Endodermal cell (in vitro differentiated cells): ENCODE results near the gene SOX6. TPM values are rescaled to one million over a fixed set of nuclear protein-coding genes. Genes with fewer than 3 reads are reported as not detected.

Experiments
- DNase-seq: peaks from one replicate; pipeline ENCODE4 v3.0.0-alpha.2; 2017
- H3K27ac ChIP-seq: 2 replicates; pipeline ENCODE4 v1.5.1; 2013; ENCODE audit warnings: mild to moderate bottlenecking, low read depth, low read length, moderate library complexity
- H3K27me3 ChIP-seq: 2 replicates; pipeline ENCODE4 v1.6.1; 2013; ENCODE audit warnings: mild to moderate bottlenecking, low read length, moderate library complexity; ENCODE audit not compliant: insufficient read depth, control insufficient read depth, poor library complexity, severe bottlenecking
- H3K36me3 ChIP-seq: 2 replicates; pipeline ENCODE4 v1.7.0; 2013; ENCODE audit warnings: mild to moderate bottlenecking, low read length, moderate library complexity; ENCODE audit not compliant: control insufficient read depth, insufficient read depth
- H3K4me1 ChIP-seq: one replicate; pipeline ENCODE4 v1.7.0; 2013; ENCODE audit warnings: low read length; ENCODE audit not compliant: control insufficient read depth, insufficient read depth
- H3K4me3 ChIP-seq: 2 replicates; pipeline ENCODE4 v1.5.1; 2013; ENCODE audit warnings: mild to moderate bottlenecking, low read length, moderate library complexity
- H3K9ac ChIP-seq: 2 replicates; pipeline ENCODE4 v1.6.1; 2013; ENCODE audit warnings: mild to moderate bottlenecking, low read length, moderate library complexity; ENCODE audit not compliant: poor library complexity, severe bottlenecking; ENCODE audit errors: extremely low read depth
- H3K9me3 ChIP-seq: 2 replicates; pipeline ENCODE4 v1.6.1; 2013; ENCODE audit warnings: mild to moderate bottlenecking, low read length, moderate library complexity; ENCODE audit not compliant: control insufficient read depth
- H3K27ac Mint-ChIP-seq: 2 replicates; pipeline ENCODE4 v1.8.0; 2020; ENCODE audit warnings: mixed read lengths
- H3K27me3 Mint-ChIP-seq: 2 replicates; pipeline ENCODE4 v1.8.0; 2021; ENCODE audit warnings: mild to moderate bottlenecking, mixed read lengths; ENCODE audit not compliant: insufficient read depth
- H3K36me3 Mint-ChIP-seq: 2 replicates; pipeline ENCODE4 v1.8.0; 2020; ENCODE audit warnings: low read depth, mixed read lengths
- H3K4me1 Mint-ChIP-seq: 2 replicates; pipeline ENCODE4 v1.8.0; 2020; ENCODE audit warnings: mixed read lengths
- H3K4me3 Mint-ChIP-seq: 2 replicates; pipeline ENCODE4 v1.8.0; 2020; ENCODE audit warnings: mild to moderate bottlenecking, moderate library complexity, mixed read lengths
- H3K9me3 Mint-ChIP-seq: 2 replicates; pipeline ENCODE4 v1.8.0; 2020; ENCODE audit warnings: mild to moderate bottlenecking, mixed read lengths
- CTCF ChIP-seq: fragments of 200-600 bp; sonication (generic); conservative IDR thresholded peaks from 2 replicates; pipeline ENCODE4 v1.5.0; 2021; ENCODE audit warnings: antibody characterized with exemption, mild to moderate bottlenecking
- WGBS, 2 experiments: methylation state at CpG; one replicate each; pipeline versions ENCODE4 v1.1.5 to v1.1.7; 2013; ENCODE audit warnings: missing lambda C conversion rate in 2 of 2, mixed read lengths in 1 of 2; ENCODE audit not compliant: insufficient coverage in 1 of 2, insufficient read length in 1 of 2; 5-methylcytosine and 5-hydroxymethylcytosine counted together
- total RNA-seq, 2 donors: library from RNA; stranded (reverse); fragmentation: NEBNext Ultra II Directional in 1 of 2; extraction: Animal tissue kit (Norgen Biotek cat#: 25700) in 1 of 2; gene quantifications; 2 replicates in 1 of 2; 3 replicates in 1 of 2; pipeline ENCODE4 v1.2.1, GENCODE V29; 2021

Gene SOX6
- total RNA-seq, 2 donors from 2014 or later, result 0.13 to 0.20 TPM

GRCh38 chr11:16097543-16097942, 258.8 kb downstream of the SOX6 start:
- no peaks in the 10 kb centered on the region for H3K4me1 ChIP-seq
- no peaks in the 10 kb centered on the region for H3K9me3 ChIP-seq
- Mint-ChIP-seq H3K9me3 (peaks cover 2% of the 10 kb centered on the region), H3K36me3 (no peaks in the 10 kb centered on the region), H3K4me3 (no peak overlapping the region), H3K27ac (no peak overlapping the region), H3K27me3 (no peaks in the 10 kb centered on the region), H3K4me1 (peaks cover 7% of the 10 kb centered on the region)
- H3K9ac ChIP-seq, result no peak overlapping the region
- no peak for DNase-seq
- H3K27ac ChIP-seq, result no peak overlapping the region
- no peaks in the 10 kb centered on the region for H3K27me3 ChIP-seq
- no peaks in the 10 kb centered on the region for H3K36me3 ChIP-seq
- TF ChIP-seq CTCF, result no peak
- WGBS, 2 experiments, result 91% methylated on average over 2 of the region's 2 CpGs; no CpG with 5 or more reads in 1 of the 2 experiments
- H3K4me3 ChIP-seq, result no peak overlapping the region

DNA sequence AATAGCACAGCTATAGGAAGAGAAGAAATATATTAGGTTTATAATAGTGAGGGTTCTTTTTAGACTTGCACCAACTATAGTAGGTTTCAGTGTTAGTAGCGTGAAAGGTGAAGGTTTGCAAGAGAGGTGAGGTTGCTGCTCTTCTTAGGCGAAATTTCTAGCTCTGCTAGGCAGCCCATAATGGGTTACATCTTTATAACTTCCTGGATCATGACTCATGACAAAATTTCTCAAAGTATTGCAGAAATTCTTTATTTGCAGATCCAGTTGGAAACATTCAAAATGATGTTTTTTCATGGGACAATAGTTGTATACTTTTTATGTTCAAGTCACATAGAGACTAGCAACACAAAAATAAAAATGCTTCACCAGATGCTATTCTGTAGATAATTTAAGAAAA, 260.0 kb downstream of the SOX6 start:
- no peak for DNase-seq
- Histone ChIP-seq H3K4me1 (no peaks in the 10 kb centered on the region), H3K27ac (no peak overlapping the region), H3K9me3 (no peaks in the 10 kb centered on the region), H3K36me3 (no peaks in the 10 kb centered on the region), H3K4me3 (no peak overlapping the region), H3K27me3 (no peaks in the 10 kb centered on the region), H3K9ac (no peak overlapping the region)
- Mint-ChIP-seq H3K36me3 (no peaks in the 10 kb centered on the region), H3K4me1 (peaks cover 7% of the 10 kb centered on the region), H3K27ac (no peak overlapping the region), H3K4me3 (no peak overlapping the region), H3K27me3 (no peaks in the 10 kb centered on the region), H3K9me3 (no peaks in the 10 kb centered on the region)
- no peak for TF ChIP-seq CTCF
- WGBS, 2 experiments, result 92 to 94% methylated on average over 2 of the region's 2 CpGs

GRCh38 chr11:16095756-16096155, 260.6 kb downstream of the SOX6 start:
- H3K4me3 ChIP-seq, result no peak overlapping the region
- H3K27ac ChIP-seq, result no peak overlapping the region
- DNase-seq, result no peak
- Mint-ChIP-seq H3K4me3 (no peak overlapping the region), H3K27me3 (no peaks in the 10 kb centered on the region), H3K27ac (no peak overlapping the region), H3K9me3 (no peaks in the 10 kb centered on the region), H3K36me3 (no peaks in the 10 kb centered on the region), H3K4me1 (peaks cover 5% of the 10 kb centered on the region)
- TF ChIP-seq CTCF, result no peak
- no peak overlapping the region for H3K9ac ChIP-seq
- no peaks in the 10 kb centered on the region for H3K27me3 ChIP-seq
- H3K9me3 ChIP-seq, result no peaks in the 10 kb centered on the region
- 100% methylated on average over 1 of the region's 1 CpG; no CpG with 5 or more reads in 1 of the 2 experiments for WGBS, 2 experiments
- no peaks in the 10 kb centered on the region for H3K4me1 ChIP-seq
- no peaks in the 10 kb centered on the region for H3K36me3 ChIP-seq
